NT2/D1 (cell line): ENCODE results near the gene MEGF9.

Experiments
- YY1 ChIP-seq: IDR thresholded peaks from 2 replicates; pipeline ENCODE4 v1.6.1; 2011; ENCODE audit not compliant: insufficient read length, insufficient read depth
- ZNF274 ChIP-seq: IDR thresholded peaks from 2 replicates; pipeline ENCODE4 v1.6.1; 2011; ENCODE audit warnings: mild to moderate bottlenecking, low read depth, low read length

- TF ChIP-seq YY1: no peak
- no peak for TF ChIP-seq ZNF274
These were observed 12.2 kb downstream of the MEGF9 start for GRCh38 chr9:120702075-120702474.
